Fibroblast of lung (primary cell): ENCODE measurements around the gene TBATA. TPM values are rescaled to one million over a fixed set of nuclear protein-coding genes. Genes with fewer than 3 reads are reported as not detected.
A peak's percentile ranks its signal among the peaks of the same experiment; 100 is the strongest.

Source experiments
- DNase-seq, 2 donors: peaks; one replicate each; pipeline versions ENCODE4 v3.0.0 to v3.0.0-alpha.2; 2010; ENCODE audit warnings: low read depth in 2 of 2
- H2AFZ ChIP-seq: 2 replicates; pipeline ENCODE4 v1.5.1; 2012; ENCODE audit warnings: low read length, control low read depth, inconsistent platforms
- H3K27ac ChIP-seq: 2 replicates; pipeline ENCODE4 v1.5.1; 2011; ENCODE audit warnings: low read length, control low read depth; ENCODE audit not compliant: insufficient read depth
- H3K27me3 ChIP-seq: 2 replicates; pipeline ENCODE4 v1.5.1; 2011; ENCODE audit warnings: mild to moderate bottlenecking, low read length; ENCODE audit not compliant: control insufficient read depth, insufficient read depth
- H3K36me3 ChIP-seq: 2 replicates; pipeline ENCODE4 v1.5.1; 2011; ENCODE audit warnings: low read length; ENCODE audit not compliant: control insufficient read depth, insufficient read depth
- H3K4me1 ChIP-seq: 2 replicates; pipeline ENCODE4 v1.5.1; 2011; ENCODE audit warnings: low read length; ENCODE audit not compliant: control insufficient read depth, insufficient read depth; ENCODE audit errors: extremely low read depth
- H3K4me2 ChIP-seq: 2 replicates; pipeline ENCODE4 v1.5.1; 2011; ENCODE audit warnings: low read length, control low read depth; ENCODE audit not compliant: insufficient read depth; ENCODE audit errors: extremely low read depth
- H3K4me3 ChIP-seq, 4 experiments: fragments of 200-600 bp in 1 of 4; sonication (generic) in 1 of 4; replicated peaks in 1 of 4; 2 replicates each; pipeline ENCODE4 v1.5.1; 2011 to 2016; ENCODE audit warnings: low read length in 4 of 4, low read depth in 3 of 4, mild to moderate bottlenecking in 3 of 4, control low read depth in 2 of 4, inconsistent platforms in 1 of 4, mixed read lengths in 1 of 4; ENCODE audit not compliant: insufficient read depth in 1 of 4; ENCODE audit errors: control extremely low read depth in 1 of 4
- H3K79me2 ChIP-seq: 2 replicates; pipeline ENCODE4 v1.5.1; 2012; ENCODE audit warnings: mild to moderate bottlenecking, low read length, inconsistent platforms; ENCODE audit not compliant: control insufficient read depth, insufficient read depth
- H3K9ac ChIP-seq: 2 replicates; pipeline ENCODE4 v1.5.1; 2011; ENCODE audit warnings: mild to moderate bottlenecking, low read length, control low read depth; ENCODE audit not compliant: insufficient read depth
- H3K9me3 ChIP-seq: 2 replicates; pipeline ENCODE4 v1.5.1; 2012; ENCODE audit warnings: low read depth, low read length; ENCODE audit not compliant: control insufficient read depth, insufficient read depth
- H4K20me1 ChIP-seq: 2 replicates; pipeline ENCODE4 v1.5.1; 2011; ENCODE audit warnings: low read length; ENCODE audit not compliant: control insufficient read depth, insufficient read depth; ENCODE audit errors: extremely low read depth
- CTCF ChIP-seq, 2 donors: IDR thresholded peaks in 1 of 2; conservative IDR thresholded peaks in 1 of 2; 1 replicate in 1 of 2; 2 replicates in 1 of 2; pipeline ENCODE4 v1.5.1; 2011 to 2012; ENCODE audit warnings: low read length in 2 of 2, control low read depth in 1 of 2, inconsistent platforms in 1 of 2, low read depth in 1 of 2, mild to moderate bottlenecking in 1 of 2
- EZH2 ChIP-seq: IDR thresholded peaks from 2 replicates; pipeline ENCODE4 v1.5.1; 2012; ENCODE audit warnings: low read length, control low read depth, mild to moderate bottlenecking; ENCODE audit errors: missing control alignments
- polyA plus RNA-seq, 2 donors: library from polyadenylated mRNA; depleted of rRNA in 1 of 2; stranded (reverse) in 1 of 2; unstranded in 1 of 2; fragments of >200 nt; gene quantifications; 2 replicates each; pipeline ENCODE4 v1.2.1, GENCODE V29; 2011 to 2012; ENCODE audit warnings: missing spikeins in 1 of 2
- total RNA-seq: library from RNA; depleted of rRNA; stranded (reverse); fragments of >200 nt; gene quantifications from 2 replicates; pipeline ENCODE4 v1.2.1, GENCODE V29; 2014

The TBATA gene
- total and polyA plus RNA-seq, 2 donors (not counting 1 experiment from before 2014, with no cell fraction given), result not detected

GRCh38 chr10:70797840-70798239, 12.7 kb upstream of the TBATA start:
- no peak overlapping the region for H3K27ac ChIP-seq
- H3K4me2 ChIP-seq, result no peak overlapping the region
- H3K36me3 ChIP-seq, result no peaks in the 10 kb centered on the region
- DNase-seq, result no peak
- no peak for TF ChIP-seq CTCF (conservative IDR thresholded peaks at IDR 0.05 in 1 of 2, IDR thresholded peaks at IDR 0.05 in 1 of 2; ENCODE audit: low read depth in 1 of 2, low read length in 2 of 2)
- TF ChIP-seq EZH2, result no peak
- H3K4me3 ChIP-seq, result no peak overlapping the region
- H3K79me2 ChIP-seq, result no peaks in the 10 kb centered on the region
- H3K27me3 ChIP-seq, result peaks cover 18% of the 10 kb centered on the region
- no peaks in the 10 kb centered on the region for H3K9me3 ChIP-seq
- H4K20me1 ChIP-seq, result no peaks in the 10 kb centered on the region
- no peaks in the 10 kb centered on the region for H3K4me1 ChIP-seq
- no peak overlapping the region for H2AFZ ChIP-seq
- H3K9ac ChIP-seq, result no peak overlapping the region

GRCh38 chr10:70795613-70796012, 10.4 kb upstream of the TBATA start:
- H3K4me3 ChIP-seq, result no peak overlapping the region
- no peak for TF ChIP-seq CTCF (conservative IDR thresholded peaks at IDR 0.05 in 1 of 2, IDR thresholded peaks at IDR 0.05 in 1 of 2; ENCODE audit: low read depth in 1 of 2, low read length in 2 of 2)
- no peak for TF ChIP-seq EZH2
- no peaks in the 10 kb centered on the region for H3K79me2 ChIP-seq
- H3K27ac ChIP-seq, result no peak overlapping the region
- H3K27me3 ChIP-seq, result peaks cover 10% of the 10 kb centered on the region
- H3K9ac ChIP-seq, result no peak overlapping the region
- no peak for DNase-seq
- no peaks in the 10 kb centered on the region for H3K9me3 ChIP-seq
- no peaks in the 10 kb centered on the region for H3K4me1 ChIP-seq
- no peaks in the 10 kb centered on the region for H3K36me3 ChIP-seq
- H4K20me1 ChIP-seq, result no peaks in the 10 kb centered on the region
- no peak overlapping the region for H2AFZ ChIP-seq
- H3K4me2 ChIP-seq, result no peak overlapping the region

GRCh38 chr10:70791386-70792039, 6.3 kb upstream of the TBATA start:
- Histone ChIP-seq H3K4me1 (no peaks in the 10 kb centered on the region), H3K9me3 (no peaks in the 10 kb centered on the region), H3K36me3 (no peaks in the 10 kb centered on the region), H3K9ac (no peak overlapping the region), H3K4me3 (no peak overlapping the region), H3K27ac (no peak overlapping the region), H3K79me2 (no peaks in the 10 kb centered on the region), H3K4me2 (no peak overlapping the region), H3K27me3 (peaks cover 6% of the 10 kb centered on the region), H4K20me1 (no peaks in the 10 kb centered on the region), H2AFZ (no peak overlapping the region)
- DNase-seq, result peak in 1 of 2 donors; percentile 8
- no peak for TF ChIP-seq EZH2
- TF ChIP-seq CTCF (conservative IDR thresholded peaks at IDR 0.05 in 1 of 2, IDR thresholded peaks at IDR 0.05 in 1 of 2; ENCODE audit: low read depth in 1 of 2, low read length in 2 of 2), result no peak
